ENCODE data around the gene SPARCL1.
A peak's percentile ranks its signal among the peaks of the same experiment; 100 is the strongest.

SPARCL1 gene

GRCh38 chr4:87525636-87526295, 3.4 kb downstream of the SPARCL1 start:
- no peaks in the 10 kb centered on the region for H3K27me3 Mint-ChIP-seq (ENCODE audit: low read depth)

GRCh38 chr4:87524456-87524855, 4.7 kb downstream of the SPARCL1 start:
- H3K4me3 Mint-ChIP-seq = no peak overlapping the region
- H3K27ac Mint-ChIP-seq = peak overlapping the region in 2 of 3 experiments; percentile 29 to 46
- H3K4me1 Mint-ChIP-seq = peaks cover 76% of the 10 kb centered on the region
- no peak for TF ChIP-seq CTCF (IDR thresholded peaks at IDR 0.05; ENCODE audit: unreplicated experiment in 3 of 3)
- H3K9me3 Mint-ChIP-seq = peaks cover 3% of the 10 kb centered on the region
- H3K27me3 Mint-ChIP-seq (ENCODE audit: low read depth) = no peaks in the 10 kb centered on the region
- H3K36me3 Mint-ChIP-seq (ENCODE audit: low read depth) = no peaks in the 10 kb centered on the region

More at GRCh38 chr4:87525636-87526295, 3.4 kb downstream of the SPARCL1 start:
- Mint-ChIP-seq H3K4me3 (peak overlapping the region in 2 of 3 experiments; percentile 53 to 96), H3K27ac (peak overlapping the region; percentile 64 to 99 (median 83)), H3K9me3 (peaks cover 3% of the 10 kb centered on the region), H3K4me1 (peaks cover 79% of the 10 kb centered on the region), H3K36me3 (ENCODE audit: low read depth) (no peaks in the 10 kb centered on the region)
- no peak for TF ChIP-seq CTCF (IDR thresholded peaks at IDR 0.05; ENCODE audit: unreplicated experiment in 3 of 3)

- Mint-ChIP-seq H3K27me3 (ENCODE audit: low read depth) (no peaks in the 10 kb centered on the region), H3K27ac (peak overlapping the region in 2 of 3 experiments; percentile 29 to 68), H3K4me3 (peak overlapping the region in 2 of 3 experiments; percentile 13 to 21), H3K36me3 (ENCODE audit: low read depth) (no peaks in the 10 kb centered on the region), H3K9me3 (peaks cover 3% of the 10 kb centered on the region), H3K4me1 (peaks cover 72% of the 10 kb centered on the region)
- TF ChIP-seq CTCF (IDR thresholded peaks at IDR 0.05; ENCODE audit: unreplicated experiment in 3 of 3) = no peak
These were observed 5.9 kb downstream of the SPARCL1 start for GRCh38 chr4:87523307-87523706.

- H3K9me3 Mint-ChIP-seq = peaks cover 3% of the 10 kb centered on the region
- H3K4me1 Mint-ChIP-seq = peaks cover 62% of the 10 kb centered on the region
- TF ChIP-seq CTCF (IDR thresholded peaks at IDR 0.05; ENCODE audit: unreplicated experiment in 3 of 3) = no peak
- H3K36me3 Mint-ChIP-seq (ENCODE audit: low read depth) = no peaks in the 10 kb centered on the region
- H3K4me3 Mint-ChIP-seq = peak overlapping the region in 1 of 3 experiments; percentile 17
- H3K27me3 Mint-ChIP-seq (ENCODE audit: low read depth) = no peaks in the 10 kb centered on the region
- H3K27ac Mint-ChIP-seq = peak overlapping the region; percentile 57 to 80 (median 70)
These were observed 7.3 kb downstream of the SPARCL1 start for GRCh38 chr4:87521757-87522374.

- peak overlapping the region in 1 of 3 experiments; percentile 5 for H3K4me3 Mint-ChIP-seq
- peaks cover 59% of the 10 kb centered on the region for H3K4me1 Mint-ChIP-seq
- TF ChIP-seq CTCF (IDR thresholded peaks at IDR 0.05; ENCODE audit: unreplicated experiment in 3 of 3) = no peak
- peaks cover 3% of the 10 kb centered on the region for H3K9me3 Mint-ChIP-seq
- no peaks in the 10 kb centered on the region for H3K36me3 Mint-ChIP-seq (ENCODE audit: low read depth)
- peak overlapping the region; percentile 57 to 80 (median 70) for H3K27ac Mint-ChIP-seq
- H3K27me3 Mint-ChIP-seq (ENCODE audit: low read depth) = no peaks in the 10 kb centered on the region
These were observed 7.9 kb downstream of the SPARCL1 start for GRCh38 chr4:87521319-87521718.

Measured in nephron (organoid).